NCI-H1694 (cell line): ENCODE measurements around the gene GOLGB1.
"Not testable (repeated sequence)": the region's sequence is repeated elsewhere in the genome, so short reads cannot be mapped to it uniquely, and the experiment has no call there.

Experiments used
- DNase-seq: peaks from one replicate; lab custom pipeline; 2025; lab: John Stamatoyannopoulos, UW

GOLGB1 gene

DNA sequence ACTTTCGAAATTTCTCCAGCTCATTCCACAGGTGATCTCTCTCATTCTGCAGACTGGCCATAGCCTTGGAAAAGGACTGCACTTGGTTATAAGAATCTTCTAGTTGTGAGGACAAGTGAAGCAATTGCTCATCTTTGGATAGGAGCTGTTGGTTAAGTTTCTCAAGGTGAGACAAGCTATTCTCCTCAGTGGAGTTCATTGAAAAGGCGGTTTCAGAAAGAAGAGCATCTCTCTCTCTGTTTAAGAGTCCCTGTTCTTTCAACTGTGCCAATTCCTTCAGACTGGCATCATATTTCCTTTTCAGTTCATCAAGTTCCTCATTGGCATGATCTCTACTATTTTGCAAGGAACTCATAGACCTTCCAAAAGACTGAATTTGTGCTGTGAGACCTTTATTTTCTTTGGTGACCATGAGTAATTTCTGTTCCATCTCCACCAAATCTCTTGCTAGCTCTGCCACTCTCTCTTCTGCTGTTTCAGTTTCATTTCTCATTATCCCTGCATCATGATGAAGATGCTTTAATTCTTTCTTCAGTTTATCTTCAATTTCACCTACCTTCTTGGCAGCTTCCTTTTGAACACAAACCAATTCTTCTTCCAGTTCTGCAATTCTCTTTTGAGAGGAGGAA is 58.6 kb downstream of the GOLGB1 start:
- DNase-seq, result no peak

DNA sequence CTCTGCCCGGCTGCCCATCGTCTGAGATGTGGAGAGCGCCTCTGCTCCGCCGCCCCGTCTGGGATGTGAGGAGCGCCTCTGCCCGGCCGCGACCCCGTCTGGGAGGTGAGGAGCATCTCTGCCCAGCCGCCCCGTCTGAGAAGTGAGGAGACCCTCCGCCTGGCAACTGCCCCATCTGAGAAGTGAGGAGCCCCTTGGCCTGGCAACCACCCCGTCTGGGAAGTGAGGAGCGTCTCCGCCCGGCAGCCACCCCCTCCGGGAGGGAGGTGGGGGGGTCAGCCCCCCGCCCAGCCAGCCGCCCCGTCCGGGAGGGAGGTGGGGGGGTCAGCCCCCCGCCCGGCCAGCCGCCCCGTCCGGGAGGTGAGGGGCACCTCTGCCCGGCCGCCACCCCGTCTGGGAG is 60.8 kb downstream of the GOLGB1 start:
- not testable (repeated sequence) for DNase-seq

DNA sequence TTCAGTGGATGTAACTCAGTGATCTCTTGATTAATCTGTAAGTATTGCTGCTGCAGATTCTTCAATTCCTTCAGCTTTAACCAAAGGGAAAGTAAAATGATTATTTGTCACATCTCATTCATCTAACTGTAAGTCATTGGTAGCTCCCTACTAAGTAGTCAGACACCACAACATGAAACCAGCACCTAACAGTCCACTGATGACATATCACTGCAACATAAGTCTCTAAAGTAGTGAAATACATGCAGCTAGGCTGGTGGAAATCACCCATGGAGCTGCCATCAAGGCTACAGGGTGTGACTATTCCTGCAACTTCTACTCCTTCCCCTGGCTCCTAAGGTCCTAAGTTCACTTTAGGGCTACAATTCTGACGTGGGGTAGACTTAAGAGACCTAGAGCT is 67.7 kb downstream of the GOLGB1 start:
- no peak for DNase-seq

GRCh38 chr3:121677141-121677540 is 72.4 kb downstream of the GOLGB1 start:
- no peak for DNase-seq

DNA sequence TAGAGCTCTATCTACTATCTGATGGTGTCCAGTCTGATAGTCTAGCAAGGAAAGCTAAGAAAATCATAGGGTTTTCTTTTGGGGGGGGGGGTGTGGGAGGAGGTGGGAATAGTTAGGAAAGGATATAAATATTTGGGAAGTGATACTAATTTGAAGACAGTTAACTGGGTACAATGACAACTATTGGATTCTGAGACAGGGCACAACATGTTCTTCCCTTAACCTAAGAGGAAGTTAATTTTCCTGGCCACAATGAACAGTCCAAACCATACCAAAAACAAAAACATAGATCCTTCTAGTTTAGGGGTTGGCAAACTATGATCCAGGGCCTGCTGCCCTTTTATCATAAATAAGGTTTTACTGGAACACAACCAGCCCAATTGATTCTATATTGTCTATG is 78.9 kb downstream of the GOLGB1 start:
- DNase-seq, result no peak

DNA sequence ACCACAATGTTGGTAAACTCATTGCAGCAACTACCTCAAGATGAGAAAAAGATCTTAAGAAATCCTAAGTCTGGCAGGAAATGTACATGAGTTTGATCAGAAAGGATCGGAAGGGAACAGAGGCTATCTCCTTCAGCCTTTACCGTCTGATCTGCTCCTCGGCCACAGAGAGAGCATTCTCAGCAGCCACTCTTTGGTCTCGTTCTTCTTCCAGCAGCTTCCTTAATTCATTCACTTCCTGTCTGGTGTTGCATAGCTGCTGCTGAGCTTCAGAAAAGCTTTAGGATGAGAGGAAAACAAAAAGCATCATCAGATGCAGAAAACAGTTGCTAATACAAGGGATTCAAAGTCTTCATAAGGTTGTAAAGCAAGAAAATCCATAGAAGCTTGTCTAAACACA is 82.2 kb downstream of the GOLGB1 start:
- DNase-seq, result no peak

DNA sequence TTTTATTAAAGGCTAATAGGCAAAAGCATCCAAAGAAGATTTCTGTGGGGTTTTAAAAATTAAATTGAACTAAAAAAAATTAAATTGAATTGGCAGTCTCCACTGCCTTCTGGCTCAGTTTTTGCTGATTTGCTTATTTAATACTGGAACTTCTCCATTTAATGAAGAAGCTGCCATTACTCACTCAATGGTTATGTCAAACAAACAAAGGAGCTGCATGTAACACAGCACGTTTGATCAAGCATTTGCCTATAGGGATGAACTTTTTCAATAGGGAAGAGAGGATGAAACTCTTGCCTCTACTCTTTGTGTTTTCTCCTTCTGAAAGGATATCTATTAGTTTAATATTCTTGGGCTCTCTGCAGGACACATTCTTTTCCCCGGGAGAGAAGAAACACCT is 84.1 kb downstream of the GOLGB1 start:
- no peak for DNase-seq

DNA sequence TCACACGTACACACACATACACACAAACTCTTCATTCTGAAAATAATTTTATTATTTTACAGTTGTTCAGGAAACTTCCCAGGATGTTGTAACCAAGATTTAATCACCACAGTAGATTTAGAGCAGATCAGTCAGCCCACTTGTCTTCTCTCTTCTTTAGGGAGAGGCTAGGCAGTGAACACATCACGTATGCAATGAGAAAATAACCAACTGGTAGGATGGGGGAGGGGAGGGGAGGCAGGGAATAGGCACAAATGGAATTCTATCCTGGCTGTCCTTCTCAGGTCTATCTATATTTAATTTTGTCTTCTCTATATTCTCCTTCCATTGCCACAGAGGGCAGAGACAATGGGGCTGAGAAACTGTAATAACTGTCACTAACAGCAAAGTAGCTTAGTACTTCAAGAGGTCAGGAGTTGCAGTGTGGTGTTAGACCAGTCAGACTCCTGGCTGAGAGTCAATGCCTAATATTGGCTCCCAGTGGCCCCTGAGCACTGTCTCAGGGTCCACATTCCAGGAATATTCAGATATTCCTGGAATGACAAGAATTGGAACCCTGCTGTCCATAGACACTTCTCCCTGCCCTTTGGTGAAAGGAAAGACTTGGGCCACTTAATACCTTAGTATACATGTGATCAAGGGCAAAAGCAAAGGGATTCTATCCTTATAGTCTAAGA is 86.2 kb downstream of the GOLGB1 start:
- no peak for DNase-seq

GRCh38 chr3:121662742-121663141 is 86.8 kb downstream of the GOLGB1 start:
- no peak for DNase-seq

- no peak for DNase-seq
Measured at GRCh38 chr3:121661376-121661775, 88.2 kb downstream of the GOLGB1 start.

DNA sequence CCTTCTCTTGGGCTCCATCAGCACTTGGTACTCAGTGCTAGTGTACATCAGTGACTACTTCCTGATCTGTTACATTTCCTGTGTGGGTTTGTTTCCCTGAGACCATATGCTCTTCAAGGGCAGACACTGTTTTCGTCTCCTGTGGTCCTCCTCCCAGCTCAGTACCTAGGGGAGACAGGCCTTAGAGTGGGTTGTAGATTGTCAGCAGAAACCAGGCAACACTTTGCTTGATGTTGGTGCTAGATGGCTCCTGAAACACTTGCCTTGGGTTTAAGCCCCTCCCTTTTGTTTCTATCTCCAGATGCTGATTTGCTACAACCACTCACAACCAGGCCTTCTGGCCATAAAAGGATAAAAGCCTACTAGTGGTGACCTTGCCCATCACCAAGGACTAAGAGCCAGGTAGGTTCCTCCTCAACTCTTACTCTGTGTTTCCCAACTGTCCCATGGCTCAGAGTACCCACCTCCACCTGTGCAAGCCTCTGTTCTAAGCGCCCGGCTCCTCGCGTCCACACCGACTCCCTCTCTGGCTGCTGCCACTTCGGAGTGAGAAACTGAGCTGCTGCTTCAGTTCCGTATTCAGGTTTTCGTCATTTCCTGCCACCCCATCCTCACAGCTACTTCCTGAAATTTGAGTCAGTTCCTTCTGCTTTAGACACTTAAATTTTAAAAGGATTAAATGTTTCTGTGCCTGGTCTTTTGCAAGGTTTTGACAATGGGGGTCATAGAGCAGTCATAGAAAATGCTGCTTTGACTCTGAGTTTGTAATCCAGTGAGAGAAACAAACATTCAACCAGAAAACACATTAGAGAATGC is 89.0 kb downstream of the GOLGB1 start, which contains the start of gene HCLS1:
HCLS1 (minus strand) TSS at position 548 of the 816 bp plus-strand sequence. CDS start 2,556 bp downstream, outside the sequence.
- no peak for DNase-seq

GRCh38 chr3:121659586-121659985 is 90.0 kb downstream of the GOLGB1 start:
- DNase-seq, result no peak

DNA sequence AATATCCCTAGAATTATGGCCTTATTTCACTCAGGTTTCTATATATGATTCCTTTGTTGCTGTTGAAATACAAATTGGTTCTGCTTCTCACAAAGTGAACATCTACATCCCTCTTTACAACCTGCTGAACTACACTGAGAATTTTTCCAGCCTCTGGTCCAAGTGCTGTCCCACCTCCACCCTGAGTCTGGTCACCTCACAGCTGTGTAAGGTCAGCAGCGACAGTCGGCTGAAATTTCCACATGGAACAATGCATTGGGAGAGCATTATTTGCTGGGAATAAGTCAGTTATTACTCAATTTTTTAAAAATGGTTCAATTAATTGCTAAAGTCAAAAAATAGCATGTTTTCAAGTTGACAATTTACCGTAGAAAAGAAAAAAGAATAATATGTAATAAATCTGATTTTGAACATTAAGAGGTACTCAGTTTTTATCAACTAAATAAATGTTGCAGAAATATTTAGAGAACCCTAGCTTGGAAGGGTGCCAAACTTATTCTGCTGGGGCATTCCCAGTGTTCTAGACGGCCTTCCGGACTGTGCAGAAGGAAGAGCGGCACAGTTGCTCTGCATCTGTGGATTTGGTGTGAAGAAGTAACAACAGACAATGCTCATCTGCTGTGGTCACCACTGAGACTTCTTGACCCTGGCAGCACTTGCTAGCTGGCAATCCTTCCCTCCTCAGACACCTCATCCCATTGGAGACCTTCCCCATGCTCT is 90.7 kb downstream of the GOLGB1 start:
- DNase-seq, result no peak

DNA sequence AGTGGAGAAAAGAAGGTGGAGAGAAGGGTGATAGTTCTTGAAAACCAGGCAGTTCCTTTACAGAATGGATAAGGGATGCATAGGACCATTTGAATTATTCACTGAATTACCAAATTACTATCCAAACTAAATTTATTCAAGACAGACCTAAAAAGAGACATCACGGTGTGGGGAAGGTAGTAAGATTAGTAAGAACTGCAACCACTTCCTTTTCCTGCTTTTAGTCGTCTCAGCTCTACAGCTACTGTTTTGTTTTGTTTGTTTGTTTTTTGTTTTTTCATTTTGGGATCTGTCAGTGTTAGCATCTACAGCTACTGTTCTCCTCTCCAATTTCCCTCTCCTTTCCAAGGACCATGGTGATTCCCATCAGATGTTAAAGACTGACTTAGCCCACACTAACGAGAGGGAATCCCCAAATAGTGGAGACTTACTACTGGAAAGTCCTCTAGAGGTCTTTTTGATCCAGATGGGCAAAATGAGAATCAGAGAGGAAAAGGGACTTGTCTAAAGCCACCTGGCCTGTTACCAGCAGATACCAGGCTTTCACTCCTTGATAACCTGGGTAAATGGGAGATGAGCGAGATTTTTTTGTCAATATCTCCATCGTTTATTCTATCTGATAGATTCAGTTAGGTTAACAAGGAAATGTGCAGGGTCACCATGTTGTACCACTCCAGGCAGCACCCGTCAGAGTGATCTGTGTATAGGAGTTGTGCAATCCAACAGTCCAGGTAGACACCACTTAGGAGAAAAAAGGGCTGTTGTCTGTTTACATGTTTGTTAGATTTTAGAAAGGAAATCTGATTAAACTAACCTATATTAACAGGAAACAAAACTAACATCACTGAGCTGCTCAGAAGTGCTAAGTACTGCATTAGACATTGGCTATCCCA is 94.8 kb downstream of the GOLGB1 start:
- DNase-seq, result no peak

- DNase-seq, result no peak
Measured at GRCh38 chr3:121651684-121652083, 97.9 kb downstream of the GOLGB1 start.

DNA sequence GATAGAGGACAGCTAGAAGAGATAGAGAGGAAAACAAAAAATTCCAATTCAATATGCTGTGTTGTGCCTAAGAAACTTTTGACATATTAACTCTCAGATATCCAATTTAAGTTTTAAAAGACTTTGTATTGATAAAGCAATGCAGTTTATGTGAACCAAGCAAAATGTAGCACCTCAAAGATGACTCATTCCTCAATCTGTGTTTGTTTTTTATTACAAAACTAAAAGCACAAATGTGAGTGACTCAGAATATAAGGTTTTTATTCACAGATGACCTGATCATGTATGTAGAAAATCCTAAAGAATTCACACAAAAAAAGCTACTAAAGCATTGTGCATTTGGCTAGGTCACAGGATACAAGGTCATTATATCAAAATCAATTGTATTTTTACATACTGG is 99.9 kb downstream of the GOLGB1 start:
- DNase-seq, result no peak

DNA sequence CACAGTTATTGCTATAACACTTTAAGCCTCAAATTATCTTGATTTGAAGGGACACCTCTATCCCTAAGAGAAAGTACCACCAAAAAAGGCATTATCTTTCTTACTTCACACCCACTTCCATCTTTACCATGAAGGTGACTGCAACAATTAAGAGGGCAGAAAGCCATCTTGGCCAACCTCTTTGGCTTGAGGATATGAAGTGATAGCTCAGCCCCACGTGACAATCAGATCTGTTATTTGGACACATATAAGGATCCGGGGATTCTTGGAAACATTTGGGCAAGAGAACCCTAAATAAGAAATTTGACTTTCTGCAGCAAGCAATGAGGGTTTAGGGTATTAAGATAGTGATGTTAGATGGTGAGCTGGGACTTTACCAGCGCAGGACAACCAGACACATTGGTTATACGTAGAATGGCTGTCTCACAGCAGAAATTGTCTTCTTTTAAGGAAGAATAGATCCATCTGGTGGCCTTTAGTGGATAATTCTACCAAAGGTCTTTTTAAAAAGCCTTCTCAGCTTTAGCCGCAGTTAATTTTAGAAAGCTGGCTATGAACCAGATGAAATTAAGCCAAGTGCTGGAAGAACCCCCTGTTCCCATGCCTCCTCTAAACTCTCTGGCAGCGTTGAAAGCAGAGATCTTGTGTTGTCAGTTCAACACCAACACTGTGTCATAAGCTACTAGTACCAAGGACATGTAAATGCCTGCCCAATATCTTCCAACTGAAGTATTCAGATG is 101.2 kb downstream of the GOLGB1 start:
- DNase-seq, result no peak

DNA sequence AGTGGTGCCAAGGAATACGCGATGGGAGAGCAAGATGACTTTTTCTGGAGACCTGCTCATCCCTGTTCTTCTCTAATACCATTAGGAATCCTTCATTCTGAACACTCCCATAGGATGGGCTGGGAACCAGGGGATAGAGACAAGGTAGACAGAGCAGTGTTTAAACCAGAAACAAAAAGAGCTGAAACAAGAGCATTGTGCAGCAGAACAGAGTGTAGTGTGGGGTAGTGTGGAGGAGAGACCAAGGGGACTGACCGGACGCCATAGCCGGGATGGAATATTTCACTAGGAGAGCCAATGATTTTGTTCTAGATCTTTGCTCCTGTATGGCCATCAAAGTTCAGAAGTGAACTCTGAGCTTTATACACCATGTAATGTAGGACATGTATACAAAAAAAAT is 104.5 kb downstream of the GOLGB1 start:
- DNase-seq, result no peak

GRCh38 chr3:121642601-121643314 is 106.8 kb downstream of the GOLGB1 start:
- DNase-seq, result no peak

GRCh38 chr3:121641127-121641526 is 108.4 kb downstream of the GOLGB1 start:
- DNase-seq, result no peak
